SK-N-SH (cell line): ENCODE measurements around the gene CLDN16.

Source experiments
- EZH2phosphoT487 ChIP-seq: fragments of 200-600 bp; sonication (generic); IDR thresholded peaks from 2 replicates; pipeline ENCODE4 v1.6.1; 2017; ENCODE audit warnings: low read depth, mixed run types, mild to moderate bottlenecking, antibody characterized with exemption, moderate library complexity, borderline replicate concordance
- FOXM1 ChIP-seq: IDR thresholded peaks from 2 replicates; pipeline ENCODE4 v1.4.0; 2012; ENCODE audit warnings: low read depth, mild to moderate bottlenecking
- NRF1 ChIP-seq: IDR thresholded peaks from 2 replicates; pipeline ENCODE4 v1.6.1; 2012; ENCODE audit warnings: low read depth, mild to moderate bottlenecking, low read length
- RAD21 ChIP-seq: IDR thresholded peaks from 2 replicates; pipeline ENCODE4 v1.6.1; 2012; ENCODE audit warnings: mild to moderate bottlenecking, low read length
- TCF12 ChIP-seq: IDR thresholded peaks from 2 replicates; pipeline ENCODE4 v1.4.0; 2012
- TF ChIP-seq, protein P1 (sequence below): fragments of 200-600 bp; sonication (generic); IDR thresholded peaks from 2 replicates; pipeline ENCODE4 v1.6.1; 2017; ENCODE audit warnings: antibody characterized with exemption, mild to moderate bottlenecking, moderate library complexity
- TF ChIP-seq, protein P2 (sequence below): IDR thresholded peaks from 2 replicates; pipeline ENCODE4 v1.4.0; 2012; ENCODE audit warnings: low read depth, borderline replicate concordance
- TF ChIP-seq, protein P3 (sequence below): fragments of 150-350 bp; IDR thresholded peaks from 2 replicates; pipeline ENCODE4 v1.6.1; 2017; ENCODE audit warnings: antibody characterized with exemption, low read length, low read depth, borderline replicate concordance
- TF ChIP-seq, protein P4 (sequence below): IDR thresholded peaks from 2 replicates; pipeline ENCODE4 v1.4.0; 2012; ENCODE audit warnings: low read depth

DNA sequence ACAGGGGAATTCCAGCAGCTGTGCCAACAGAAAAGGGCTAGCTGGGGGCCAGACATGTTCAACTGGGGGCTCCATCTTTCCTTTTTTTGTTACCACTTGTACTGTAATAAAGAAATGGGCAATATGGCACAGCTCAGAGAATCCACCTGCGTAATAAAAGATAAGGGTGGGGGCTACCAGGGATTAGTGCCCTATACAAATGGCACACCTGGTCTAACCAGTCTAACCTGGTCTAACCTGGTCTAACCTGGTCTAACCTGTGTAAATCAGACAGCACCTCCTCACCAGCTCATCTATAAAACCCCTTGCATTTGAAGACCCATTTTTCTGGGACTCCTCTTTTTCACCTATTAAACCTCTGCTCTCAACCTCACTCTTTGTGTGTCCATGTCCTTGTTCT lies 26.2 kb upstream of the CLDN16 start:
- TF ChIP-seq, protein P1, sequence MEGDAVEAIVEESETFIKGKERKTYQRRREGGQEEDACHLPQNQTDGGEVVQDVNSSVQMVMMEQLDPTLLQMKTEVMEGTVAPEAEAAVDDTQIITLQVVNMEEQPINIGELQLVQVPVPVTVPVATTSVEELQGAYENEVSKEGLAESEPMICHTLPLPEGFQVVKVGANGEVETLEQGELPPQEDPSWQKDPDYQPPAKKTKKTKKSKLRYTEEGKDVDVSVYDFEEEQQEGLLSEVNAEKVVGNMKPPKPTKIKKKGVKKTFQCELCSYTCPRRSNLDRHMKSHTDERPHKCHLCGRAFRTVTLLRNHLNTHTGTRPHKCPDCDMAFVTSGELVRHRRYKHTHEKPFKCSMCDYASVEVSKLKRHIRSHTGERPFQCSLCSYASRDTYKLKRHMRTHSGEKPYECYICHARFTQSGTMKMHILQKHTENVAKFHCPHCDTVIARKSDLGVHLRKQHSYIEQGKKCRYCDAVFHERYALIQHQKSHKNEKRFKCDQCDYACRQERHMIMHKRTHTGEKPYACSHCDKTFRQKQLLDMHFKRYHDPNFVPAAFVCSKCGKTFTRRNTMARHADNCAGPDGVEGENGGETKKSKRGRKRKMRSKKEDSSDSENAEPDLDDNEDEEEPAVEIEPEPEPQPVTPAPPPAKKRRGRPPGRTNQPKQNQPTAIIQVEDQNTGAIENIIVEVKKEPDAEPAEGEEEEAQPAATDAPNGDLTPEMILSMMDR, result no peak
- TF ChIP-seq NRF1, result no peak
- TF ChIP-seq, protein P2, sequence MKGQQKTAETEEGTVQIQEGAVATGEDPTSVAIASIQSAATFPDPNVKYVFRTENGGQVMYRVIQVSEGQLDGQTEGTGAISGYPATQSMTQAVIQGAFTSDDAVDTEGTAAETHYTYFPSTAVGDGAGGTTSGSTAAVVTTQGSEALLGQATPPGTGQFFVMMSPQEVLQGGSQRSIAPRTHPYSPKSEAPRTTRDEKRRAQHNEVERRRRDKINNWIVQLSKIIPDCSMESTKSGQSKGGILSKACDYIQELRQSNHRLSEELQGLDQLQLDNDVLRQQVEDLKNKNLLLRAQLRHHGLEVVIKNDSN, result no peak
- TF ChIP-seq RAD21, result no peak
- TF ChIP-seq, protein P3, sequence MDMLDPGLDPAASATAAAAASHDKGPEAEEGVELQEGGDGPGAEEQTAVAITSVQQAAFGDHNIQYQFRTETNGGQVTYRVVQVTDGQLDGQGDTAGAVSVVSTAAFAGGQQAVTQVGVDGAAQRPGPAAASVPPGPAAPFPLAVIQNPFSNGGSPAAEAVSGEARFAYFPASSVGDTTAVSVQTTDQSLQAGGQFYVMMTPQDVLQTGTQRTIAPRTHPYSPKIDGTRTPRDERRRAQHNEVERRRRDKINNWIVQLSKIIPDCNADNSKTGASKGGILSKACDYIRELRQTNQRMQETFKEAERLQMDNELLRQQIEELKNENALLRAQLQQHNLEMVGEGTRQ, result no peak
- TF ChIP-seq FOXM1, result no peak
- TF ChIP-seq, protein P4, sequence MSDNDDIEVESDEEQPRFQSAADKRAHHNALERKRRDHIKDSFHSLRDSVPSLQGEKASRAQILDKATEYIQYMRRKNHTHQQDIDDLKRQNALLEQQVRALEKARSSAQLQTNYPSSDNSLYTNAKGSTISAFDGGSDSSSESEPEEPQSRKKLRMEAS, result no peak
- TF ChIP-seq TCF12, result no peak
- no peak for TF ChIP-seq EZH2phosphoT487
